ENCODE data around the gene MAGI1. TPM values are rescaled to one million over a fixed set of nuclear protein-coding genes. Genes with fewer than 3 reads are reported as not detected.

Gene MAGI1
- total RNA-seq, 1 donor from 2014 or later, result not detected

DNA sequence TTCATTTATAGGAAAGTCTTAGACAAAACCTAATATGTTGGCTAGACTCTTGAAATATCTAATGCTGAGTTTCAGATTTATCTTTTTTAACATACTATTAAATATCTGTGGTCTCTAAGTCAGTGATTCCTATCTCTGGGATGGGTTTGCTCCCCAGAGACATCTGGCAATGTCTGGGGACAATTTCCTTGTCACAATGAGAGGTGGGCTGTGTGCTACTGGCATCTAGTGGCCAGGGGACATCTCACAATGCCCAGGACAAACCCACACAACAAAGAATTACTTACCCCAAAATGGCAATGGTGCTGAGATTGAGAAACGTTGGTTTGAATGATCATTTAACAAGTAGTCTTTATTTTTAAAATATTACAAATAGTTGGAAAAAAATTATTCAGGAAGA, 602.1 kb downstream of the MAGI1 start:
- no peak for ATAC-seq (ENCODE audit: low read depth)
- no peak for DNase-seq
- Mint-ChIP-seq H3K4me3 (no peak overlapping the region), H3K36me3 (ENCODE audit: low read depth) (no peaks in the 10 kb centered on the region), H3K4me1 (no peaks in the 10 kb centered on the region), H3K9me3 (peaks cover 1% of the 10 kb centered on the region), H3K27ac (no peak overlapping the region), H3K27me3 (no peaks in the 10 kb centered on the region)
- TF ChIP-seq, protein P1, sequence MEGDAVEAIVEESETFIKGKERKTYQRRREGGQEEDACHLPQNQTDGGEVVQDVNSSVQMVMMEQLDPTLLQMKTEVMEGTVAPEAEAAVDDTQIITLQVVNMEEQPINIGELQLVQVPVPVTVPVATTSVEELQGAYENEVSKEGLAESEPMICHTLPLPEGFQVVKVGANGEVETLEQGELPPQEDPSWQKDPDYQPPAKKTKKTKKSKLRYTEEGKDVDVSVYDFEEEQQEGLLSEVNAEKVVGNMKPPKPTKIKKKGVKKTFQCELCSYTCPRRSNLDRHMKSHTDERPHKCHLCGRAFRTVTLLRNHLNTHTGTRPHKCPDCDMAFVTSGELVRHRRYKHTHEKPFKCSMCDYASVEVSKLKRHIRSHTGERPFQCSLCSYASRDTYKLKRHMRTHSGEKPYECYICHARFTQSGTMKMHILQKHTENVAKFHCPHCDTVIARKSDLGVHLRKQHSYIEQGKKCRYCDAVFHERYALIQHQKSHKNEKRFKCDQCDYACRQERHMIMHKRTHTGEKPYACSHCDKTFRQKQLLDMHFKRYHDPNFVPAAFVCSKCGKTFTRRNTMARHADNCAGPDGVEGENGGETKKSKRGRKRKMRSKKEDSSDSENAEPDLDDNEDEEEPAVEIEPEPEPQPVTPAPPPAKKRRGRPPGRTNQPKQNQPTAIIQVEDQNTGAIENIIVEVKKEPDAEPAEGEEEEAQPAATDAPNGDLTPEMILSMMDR (IDR thresholded peaks at IDR 0.05), result no peak
- ChIA-PET CTCF (no interaction called here), POLR2A (no interaction called here)
- intact Hi-C loops (cut with micrococcal nuclease), result no loop called here

DNA sequence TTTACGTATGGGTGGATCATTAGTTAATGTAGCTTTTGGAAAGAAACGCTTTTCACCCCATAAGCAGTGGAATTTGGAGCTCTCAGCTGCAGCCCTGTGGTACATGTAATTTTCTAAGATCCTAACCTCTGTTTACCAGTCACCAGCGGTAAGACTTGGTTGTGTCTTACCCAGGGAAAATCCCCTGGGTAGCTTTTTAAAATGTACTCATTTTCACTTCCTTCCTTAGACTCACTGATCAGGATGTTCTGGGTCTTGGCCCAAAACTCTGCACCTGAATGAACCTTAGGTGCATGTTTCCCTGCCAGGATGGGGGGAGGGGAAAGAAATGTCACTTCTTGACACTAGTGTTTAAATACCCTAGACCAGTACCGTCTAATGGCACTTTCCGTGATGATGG, 605.2 kb downstream of the MAGI1 start:
- peaks cover 1% of the 10 kb centered on the region for H3K9me3 Mint-ChIP-seq
- TF ChIP-seq, protein P1 (IDR thresholded peaks at IDR 0.05), result no peak
- POLR2A ChIA-PET, result no interaction called here
- H3K27me3 Mint-ChIP-seq, result no peaks in the 10 kb centered on the region
- intact Hi-C loops (cut with micrococcal nuclease), result no loop called here
- no peaks in the 10 kb centered on the region for H3K4me1 Mint-ChIP-seq
- H3K27ac Mint-ChIP-seq, result no peak overlapping the region
- no peak overlapping the region for H3K4me3 Mint-ChIP-seq
- DNase-seq (no peak), ATAC-seq (ENCODE audit: low read depth) (no peak)
- CTCF ChIA-PET, result no interaction called here
- H3K36me3 Mint-ChIP-seq (ENCODE audit: low read depth), result no peaks in the 10 kb centered on the region

DNA sequence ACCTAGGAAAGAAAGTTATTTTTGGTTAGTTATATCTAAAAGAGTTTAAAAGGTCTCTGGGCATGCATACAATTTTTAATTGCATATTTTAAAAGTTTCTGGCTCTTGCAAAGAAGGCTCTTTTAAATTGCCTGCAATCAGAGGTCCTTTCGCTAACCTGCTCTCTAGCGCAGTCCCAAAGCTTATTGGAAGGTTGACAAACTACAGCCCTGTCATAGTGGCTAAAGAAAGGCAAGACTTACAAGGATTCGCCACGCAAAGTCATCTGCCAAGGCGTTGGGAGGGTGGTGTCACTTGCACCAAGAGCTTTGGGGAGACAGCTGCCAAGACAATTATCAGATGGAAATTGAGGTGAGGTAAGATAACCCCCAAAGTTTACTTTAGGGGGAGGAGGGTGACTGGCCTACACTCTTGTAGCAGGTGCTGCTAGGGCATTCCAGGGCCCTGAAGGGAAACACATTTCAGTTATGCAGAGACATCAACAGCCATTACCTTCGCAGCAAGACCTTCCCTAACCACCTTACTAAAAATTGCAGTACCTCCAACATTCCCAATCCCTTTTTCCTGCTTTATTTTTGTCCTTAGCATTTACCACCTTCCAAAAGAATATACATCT, 606.2 kb downstream of the MAGI1 start:
- TF ChIP-seq, protein P1 (IDR thresholded peaks at IDR 0.05), result no peak
- Mint-ChIP-seq H3K36me3 (ENCODE audit: low read depth) (no peaks in the 10 kb centered on the region), H3K4me3 (no peak overlapping the region), H3K27ac (no peak overlapping the region), H3K27me3 (no peaks in the 10 kb centered on the region), H3K9me3 (peaks cover 1% of the 10 kb centered on the region), H3K4me1 (no peaks in the 10 kb centered on the region)
- intact Hi-C loops (cut with micrococcal nuclease), result no loop called here
- DNase-seq, result no peak
- POLR2A ChIA-PET, result no interaction called here
- ATAC-seq (ENCODE audit: low read depth), result no peak
- CTCF ChIA-PET, result no interaction called here

DNA sequence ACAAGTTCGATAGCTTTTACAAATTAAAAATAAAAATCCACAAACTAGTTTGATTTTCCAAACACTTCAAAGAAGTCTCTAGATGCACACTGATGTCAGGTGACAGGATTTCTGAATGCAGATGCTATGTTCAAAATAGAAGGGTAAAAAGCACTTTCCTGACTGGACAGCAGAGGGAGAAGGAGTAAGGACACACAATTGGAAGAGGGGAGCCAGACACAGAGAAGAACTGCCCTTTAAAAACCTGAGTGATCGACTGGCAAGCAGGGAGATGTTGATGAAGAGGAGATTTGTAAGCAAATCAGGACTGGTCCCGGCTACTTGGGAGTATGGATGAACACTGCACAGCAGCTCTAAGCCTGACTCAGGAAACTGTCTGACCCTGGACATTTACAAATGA, 612.8 kb downstream of the MAGI1 start:
- Mint-ChIP-seq H3K27ac (no peak overlapping the region), H3K4me1 (no peaks in the 10 kb centered on the region), H3K4me3 (no peak overlapping the region), H3K9me3 (no peaks in the 10 kb centered on the region), H3K36me3 (ENCODE audit: low read depth) (no peaks in the 10 kb centered on the region), H3K27me3 (no peaks in the 10 kb centered on the region)
- intact Hi-C loops (cut with micrococcal nuclease), result no loop called here
- CTCF ChIA-PET, result no interaction called here
- DNase-seq (no peak), ATAC-seq (ENCODE audit: low read depth) (no peak)
- POLR2A ChIA-PET, result no interaction called here
- TF ChIP-seq, protein P1 (IDR thresholded peaks at IDR 0.05), result no peak

DNA sequence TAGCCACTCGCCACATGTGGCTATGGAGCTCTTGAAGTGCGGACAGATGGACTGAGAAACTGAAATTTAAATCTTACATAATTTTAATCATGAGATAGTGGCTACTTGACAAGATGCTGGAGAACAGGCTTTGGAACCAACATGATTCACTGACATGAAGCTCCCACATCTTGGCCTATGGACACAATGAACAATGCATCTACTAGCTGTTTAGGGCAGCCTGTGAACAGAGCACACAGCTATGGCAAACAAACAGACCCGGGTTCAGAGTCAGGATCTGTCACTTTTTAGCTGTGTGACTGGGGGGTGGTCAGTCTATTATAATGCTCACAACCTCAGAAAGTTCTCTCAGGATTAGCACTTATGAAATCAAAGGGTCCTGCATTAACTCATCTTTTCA, 616.6 kb downstream of the MAGI1 start:
- ChIA-PET CTCF (no interaction called here), POLR2A (no interaction called here)
- H3K4me1 Mint-ChIP-seq, result no peaks in the 10 kb centered on the region
- intact Hi-C loops (cut with micrococcal nuclease), result no loop called here
- H3K27ac Mint-ChIP-seq, result no peak overlapping the region
- DNase-seq (no peak), ATAC-seq (ENCODE audit: low read depth) (no peak)
- H3K4me3 Mint-ChIP-seq, result no peak overlapping the region
- TF ChIP-seq, protein P1 (IDR thresholded peaks at IDR 0.05), result no peak
- no peaks in the 10 kb centered on the region for H3K36me3 Mint-ChIP-seq (ENCODE audit: low read depth)
- H3K9me3 Mint-ChIP-seq, result no peaks in the 10 kb centered on the region
- no peaks in the 10 kb centered on the region for H3K27me3 Mint-ChIP-seq

Measured in activated B cell treated with CpG ODN at 0.5 μM for 24 hours (primary cell).